Osteoblast (primary cell): Measurements from ENCODE around the gene KYAT1. TPM values are rescaled to one million over a fixed set of nuclear protein-coding genes. Genes with fewer than 3 reads are reported as not detected.

Experiments used
- DNase-seq: peaks from one replicate; pipeline ENCODE4 v3.0.0; 2011; ENCODE audit warnings: low spot score, mixed read lengths; ENCODE audit not compliant: insufficient read length; ENCODE audit errors: missing footprints
- H2AFZ ChIP-seq: 2 replicates; pipeline ENCODE4 v1.6.0; 2011; ENCODE audit warnings: mild to moderate bottlenecking, low read length
- H3K27ac ChIP-seq: 2 replicates; pipeline ENCODE4 v1.5.1; 2011; ENCODE audit warnings: mild to moderate bottlenecking, low read depth, low read length, moderate library complexity
- H3K27me3 ChIP-seq: 2 replicates; pipeline ENCODE4 v1.6.0; 2012; ENCODE audit warnings: mild to moderate bottlenecking, control low read depth, inconsistent platforms, low read length, moderate library complexity; ENCODE audit not compliant: insufficient read depth
- H3K36me3 ChIP-seq: 2 replicates; pipeline ENCODE4 v1.5.1; 2011; ENCODE audit warnings: mild to moderate bottlenecking, low read length, control low read depth, moderate library complexity; ENCODE audit not compliant: insufficient read depth
- H3K4me1 ChIP-seq: 2 replicates; pipeline ENCODE4 v1.5.1; 2011; ENCODE audit warnings: mild to moderate bottlenecking, low read length, control low read depth, moderate library complexity; ENCODE audit not compliant: insufficient read depth
- H3K4me2 ChIP-seq: 2 replicates; pipeline ENCODE4 v1.6.0; 2011; ENCODE audit warnings: mild to moderate bottlenecking, low read length; ENCODE audit not compliant: insufficient read depth
- H3K4me3 ChIP-seq: fragments of 200-600 bp; sonication (generic); 3 replicates; pipeline ENCODE4 v1.5.1; 2012; ENCODE audit warnings: mild to moderate bottlenecking, low read length, inconsistent platforms; ENCODE audit not compliant: insufficient read depth
- H3K79me2 ChIP-seq: 2 replicates; pipeline ENCODE4 v1.6.0; 2012; ENCODE audit warnings: mild to moderate bottlenecking, low read length, control low read depth, inconsistent platforms; ENCODE audit not compliant: insufficient read depth
- H3K9me3 ChIP-seq: 2 replicates; pipeline ENCODE4 v1.5.1; 2011; ENCODE audit warnings: low read depth, low read length, control low read depth
- H4K20me1 ChIP-seq: 2 replicates; pipeline ENCODE4 v1.6.0; 2012; ENCODE audit warnings: mild to moderate bottlenecking, low read length, control low read depth; ENCODE audit not compliant: insufficient read depth
- total RNA-seq: library from RNA; depleted of rRNA; stranded (reverse); fragments of >200 nt; gene quantifications from 2 replicates; pipeline ENCODE4 v1.2.3, GENCODE V29; 2012
- TF ChIP-seq, protein P1 (sequence below): IDR thresholded peaks from 2 replicates; pipeline ENCODE4 v1.5.1; 2011; ENCODE audit warnings: mild to moderate bottlenecking, low read depth, low read length, moderate library complexity; ENCODE audit errors: extremely low read depth

The KYAT1 gene
- total RNA-seq, 1 donor: 3.3 TPM

DNA sequence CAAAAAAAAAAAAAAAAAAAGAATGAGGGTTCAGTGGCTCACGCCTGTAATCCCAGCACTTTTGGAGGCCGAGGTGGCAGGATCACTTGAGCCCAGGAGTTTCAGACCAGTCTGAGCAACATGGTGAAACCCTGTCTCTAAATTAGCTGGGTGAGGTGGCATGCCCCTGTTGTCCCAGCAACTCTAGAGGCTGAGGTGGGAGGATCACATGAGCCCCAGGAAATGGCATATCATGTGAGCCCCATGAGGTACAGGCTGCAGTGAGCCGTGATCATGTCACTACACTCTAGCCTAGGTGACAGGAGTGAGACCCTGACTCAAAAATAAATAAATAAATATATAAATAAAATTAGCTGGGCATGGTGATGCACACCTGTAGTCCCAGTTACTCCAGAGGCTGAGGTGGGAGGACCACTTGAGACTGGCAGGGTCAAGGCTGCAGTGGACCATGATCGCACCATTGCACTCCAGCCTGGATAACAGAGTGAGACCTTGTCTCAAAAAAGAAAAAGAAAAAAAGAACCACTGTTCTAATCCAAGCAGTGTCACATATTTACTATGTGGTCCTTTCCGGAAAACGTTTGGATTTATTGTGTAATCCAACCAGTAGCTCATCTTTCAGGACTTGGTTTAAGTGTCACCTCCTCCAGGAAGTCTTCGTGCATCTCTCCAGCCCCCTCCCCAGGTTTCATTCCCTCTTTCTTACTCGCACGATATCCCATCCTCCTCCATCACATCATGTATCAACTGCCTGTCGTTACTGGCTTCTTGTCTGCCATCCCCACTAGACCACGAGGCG is 39.9 kb downstream of the KYAT1 start:
- Histone ChIP-seq H3K4me1 (no peaks in the 10 kb centered on the region), H3K4me2 (no peak overlapping the region), H3K36me3 (no peaks in the 10 kb centered on the region), H3K27ac (no peak overlapping the region), H3K4me3 (no peak overlapping the region), H3K79me2 (no peaks in the 10 kb centered on the region), H4K20me1 (no peaks in the 10 kb centered on the region), H3K27me3 (no peaks in the 10 kb centered on the region), H2AFZ (no peak overlapping the region), H3K9me3 (no peaks in the 10 kb centered on the region)
- TF ChIP-seq, protein P1, sequence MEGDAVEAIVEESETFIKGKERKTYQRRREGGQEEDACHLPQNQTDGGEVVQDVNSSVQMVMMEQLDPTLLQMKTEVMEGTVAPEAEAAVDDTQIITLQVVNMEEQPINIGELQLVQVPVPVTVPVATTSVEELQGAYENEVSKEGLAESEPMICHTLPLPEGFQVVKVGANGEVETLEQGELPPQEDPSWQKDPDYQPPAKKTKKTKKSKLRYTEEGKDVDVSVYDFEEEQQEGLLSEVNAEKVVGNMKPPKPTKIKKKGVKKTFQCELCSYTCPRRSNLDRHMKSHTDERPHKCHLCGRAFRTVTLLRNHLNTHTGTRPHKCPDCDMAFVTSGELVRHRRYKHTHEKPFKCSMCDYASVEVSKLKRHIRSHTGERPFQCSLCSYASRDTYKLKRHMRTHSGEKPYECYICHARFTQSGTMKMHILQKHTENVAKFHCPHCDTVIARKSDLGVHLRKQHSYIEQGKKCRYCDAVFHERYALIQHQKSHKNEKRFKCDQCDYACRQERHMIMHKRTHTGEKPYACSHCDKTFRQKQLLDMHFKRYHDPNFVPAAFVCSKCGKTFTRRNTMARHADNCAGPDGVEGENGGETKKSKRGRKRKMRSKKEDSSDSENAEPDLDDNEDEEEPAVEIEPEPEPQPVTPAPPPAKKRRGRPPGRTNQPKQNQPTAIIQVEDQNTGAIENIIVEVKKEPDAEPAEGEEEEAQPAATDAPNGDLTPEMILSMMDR: no peak
- no peak for DNase-seq

DNA sequence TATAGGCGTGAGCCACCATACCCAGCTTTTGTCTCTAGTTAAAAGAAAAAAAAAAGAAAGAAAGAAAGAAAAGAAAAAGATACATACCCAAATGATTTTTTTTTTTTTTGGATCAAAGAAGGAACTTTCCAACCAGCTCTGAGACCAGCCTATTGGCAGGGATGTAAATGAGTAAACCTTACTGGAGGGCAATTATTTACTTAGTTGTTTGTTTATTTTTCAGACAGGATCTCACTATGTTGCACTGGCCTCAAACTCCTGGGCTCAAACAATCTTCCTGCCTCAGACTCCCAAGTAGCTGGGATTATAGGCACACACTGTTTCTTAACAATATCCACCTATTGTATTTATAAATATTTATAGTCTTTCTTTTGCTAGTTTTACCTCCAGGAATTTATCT is 41.2 kb downstream of the KYAT1 start:
- Histone ChIP-seq H3K4me1 (no peaks in the 10 kb centered on the region), H3K4me2 (no peak overlapping the region), H3K9me3 (no peaks in the 10 kb centered on the region), H3K27ac (no peak overlapping the region), H3K27me3 (no peaks in the 10 kb centered on the region), H2AFZ (no peak overlapping the region), H3K36me3 (no peaks in the 10 kb centered on the region), H3K79me2 (no peaks in the 10 kb centered on the region), H4K20me1 (no peaks in the 10 kb centered on the region), H3K4me3 (no peak overlapping the region)
- no peak for DNase-seq
- TF ChIP-seq, protein P1: no peak

DNA sequence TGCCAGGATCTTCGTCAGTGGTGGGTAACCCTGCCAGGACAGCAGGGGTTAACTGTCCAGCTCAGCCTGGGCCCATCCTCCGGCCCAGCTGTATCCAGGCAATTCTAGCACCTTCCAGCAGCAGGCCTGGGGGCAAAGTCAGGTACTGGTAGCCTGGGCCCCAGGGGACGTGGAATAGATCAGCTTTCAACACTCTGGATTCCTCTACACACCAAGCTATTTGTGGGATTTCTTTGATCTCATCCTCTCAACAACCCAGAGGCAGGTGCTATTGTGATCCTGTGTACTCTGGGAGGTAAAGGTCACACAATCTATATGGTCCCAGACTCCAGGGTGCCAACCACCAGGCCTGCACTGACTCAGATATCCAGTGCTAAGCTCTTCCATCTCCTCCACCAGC is 43.4 kb downstream of the KYAT1 start:
- no peaks in the 10 kb centered on the region for H4K20me1 ChIP-seq
- DNase-seq: no peak

DNA sequence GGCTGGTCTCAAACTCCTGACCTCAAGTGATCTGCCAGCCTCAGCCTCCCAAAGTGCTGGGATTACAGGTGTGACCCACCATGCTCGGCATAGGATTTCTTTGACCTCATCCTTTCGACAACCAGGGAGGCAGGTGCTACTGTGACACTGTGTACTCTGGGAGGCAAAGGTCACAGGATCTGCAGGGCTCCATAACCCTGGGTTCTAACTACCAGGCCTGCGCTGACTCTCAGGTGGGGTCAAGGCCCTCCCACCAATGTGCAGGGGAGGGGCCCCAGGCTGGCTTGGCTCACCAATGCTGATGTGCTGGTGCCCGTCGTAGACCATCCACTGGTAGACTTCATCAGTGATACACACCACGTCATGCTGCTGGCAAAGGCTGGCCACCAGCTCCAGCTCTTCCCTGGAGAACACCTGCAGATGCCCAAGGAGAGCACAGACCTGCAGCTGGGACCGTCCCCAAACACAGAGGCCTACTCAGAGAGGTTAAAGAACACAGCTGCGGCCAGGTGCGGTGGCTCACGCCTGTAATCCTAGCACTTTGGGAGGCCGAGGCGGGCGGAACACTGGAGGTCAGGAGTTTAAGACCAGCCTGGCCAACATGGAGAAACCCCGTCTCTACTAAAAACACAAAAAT is 45.1 kb downstream of the KYAT1 start:
- no peak for DNase-seq
- no peaks in the 10 kb centered on the region for H3K27me3 ChIP-seq
- no peaks in the 10 kb centered on the region for H4K20me1 ChIP-seq
- H3K4me3 ChIP-seq: no peak overlapping the region
- no peak overlapping the region for H3K27ac ChIP-seq
- H3K36me3 ChIP-seq: no peaks in the 10 kb centered on the region
- TF ChIP-seq, protein P1: no peak
- H3K9me3 ChIP-seq: no peaks in the 10 kb centered on the region
- H2AFZ ChIP-seq: no peak overlapping the region
- no peaks in the 10 kb centered on the region for H3K79me2 ChIP-seq
- no peaks in the 10 kb centered on the region for H3K4me1 ChIP-seq
- H3K4me2 ChIP-seq: no peak overlapping the region

More for the DNA sequence above, 43.4 kb downstream of the KYAT1 start:
- Histone ChIP-seq H3K4me1 (no peaks in the 10 kb centered on the region), H3K27ac (no peak overlapping the region), H3K36me3 (no peaks in the 10 kb centered on the region), H3K4me3 (no peak overlapping the region), H3K27me3 (no peaks in the 10 kb centered on the region), H3K9me3 (no peaks in the 10 kb centered on the region), H3K79me2 (no peaks in the 10 kb centered on the region), H2AFZ (no peak overlapping the region), H3K4me2 (no peak overlapping the region)
- TF ChIP-seq, protein P1: no peak
